H1 (cell line): ENCODE data around the gene ALDOA. TPM values are rescaled to one million over a fixed set of nuclear protein-coding genes. Genes with fewer than 3 reads are reported as not detected.
A peak's percentile ranks its signal among the peaks of the same experiment; 100 is the strongest.

Experiments
- CTCF ChIA-PET: fragments of 300-600 bp; sonication (Branson Sonifier 250); formaldehyde crosslinking; loops from one replicate; lab custom pipeline; 2021; ENCODE audit not compliant: partially characterized antibody; lab: Charles Lee
- POLR2A ChIA-PET: fragments of 300-600 bp; sonication (Branson Sonifier 250); formaldehyde crosslinking; loops from one replicate; lab custom pipeline; 2021; ENCODE audit warnings: inconsistent platforms; ENCODE audit not compliant: partially characterized antibody; lab: Charles Lee
- DNase-seq, 2 experiments: peaks; one replicate each; pipeline versions ENCODE4 v3.0.0 to v3.0.0-alpha.2; 2010 to 2022; ENCODE audit warnings: low spot score in 2 of 2, low read depth in 1 of 2, mixed read lengths in 1 of 2
- FAIRE-seq: peaks from 2 replicates; lab custom pipeline; 2011; peaks lifted over from hg19 to GRCh38; lab: Jason Lieb, UNC
- H2AFZ ChIP-seq: 2 replicates; pipeline ENCODE4 v1.8.1; 2012; ENCODE audit warnings: low read length, inconsistent platforms
- H2AK5ac ChIP-seq: 2 replicates; pipeline ENCODE4 v1.6.1; 2013; ENCODE audit warnings: low read depth, low read length
- H2BK120ac ChIP-seq: replicated peaks from 2 replicates; pipeline ENCODE3; 2013; ENCODE audit warnings: low read depth, low read length, inconsistent platforms
- H2BK12ac ChIP-seq: 2 replicates; pipeline ENCODE4 v1.6.1; 2013; ENCODE audit warnings: low read depth, low read length
- H2BK15ac ChIP-seq: 2 replicates; pipeline ENCODE4 v1.6.1; 2013; ENCODE audit warnings: low read length
- H2BK20ac ChIP-seq: 2 replicates; pipeline ENCODE4 v1.6.1; 2013; ENCODE audit warnings: low read length
- H2BK5ac ChIP-seq: 2 replicates; pipeline ENCODE4 v1.6.1; 2013; ENCODE audit warnings: low read depth, low read length
- H3K14ac ChIP-seq: 2 replicates; pipeline ENCODE4 v1.6.1; 2013; ENCODE audit warnings: inconsistent platforms; ENCODE audit not compliant: insufficient read length
- H3K18ac ChIP-seq: 2 replicates; pipeline ENCODE4 v1.6.1; 2013; ENCODE audit warnings: low read length; ENCODE audit errors: extremely low read depth
- H3K23ac ChIP-seq: 2 replicates; pipeline ENCODE4 v1.6.1; 2013; ENCODE audit warnings: inconsistent platforms; ENCODE audit not compliant: insufficient read length
- H3K23me2 ChIP-seq: 2 replicates; pipeline ENCODE4 v1.6.1; 2013; ENCODE audit warnings: low read depth, low read length
- H3K27ac ChIP-seq: 2 replicates; pipeline ENCODE4 v1.6.1; 2011; ENCODE audit warnings: low read depth, low read length, inconsistent platforms
- H3K27me3 ChIP-seq, 4 experiments: replicated peaks in 1 of 4; 1 replicate in 1 of 4; 2 replicates in 3 of 4; pipeline versions ENCODE4 v1.6.1 to v1.8.1; 2011 to 2013; ENCODE audit warnings: low read length in 3 of 4, mild to moderate bottlenecking in 3 of 4, inconsistent platforms in 2 of 4, mixed read lengths in 2 of 4, moderate library complexity in 1 of 4; ENCODE audit not compliant: control insufficient read depth in 3 of 4, insufficient read depth in 3 of 4; ENCODE audit errors: extremely low read depth in 1 of 4
- H3K36me3 ChIP-seq, 4 experiments: 2 replicates each; pipeline versions ENCODE4 v1.6.1 to v1.8.1; 2011 to 2013; ENCODE audit warnings: mild to moderate bottlenecking in 4 of 4, low read length in 3 of 4, moderate library complexity in 2 of 4, control low read depth in 1 of 4, inconsistent platforms in 1 of 4; ENCODE audit not compliant: insufficient read depth in 4 of 4, control insufficient read depth in 2 of 4
- H3K4ac ChIP-seq: replicated peaks from 2 replicates; pipeline ENCODE3; 2013; ENCODE audit warnings: low read length, low read depth, mixed read lengths, inconsistent platforms; ENCODE audit not compliant: insufficient read length
- H3K4me1 ChIP-seq, 4 experiments: replicated peaks in 1 of 4; 1 replicate in 1 of 4; 2 replicates in 3 of 4; pipeline versions ENCODE4 v1.6.1 to v1.8.1; 2011 to 2013; ENCODE audit warnings: low read length in 3 of 4, inconsistent platforms in 2 of 4, mixed read lengths in 1 of 4; ENCODE audit not compliant: insufficient read depth in 4 of 4, control insufficient read depth in 3 of 4
- H3K4me2 ChIP-seq, 2 experiments: 2 replicates each; pipeline versions ENCODE4 v1.6.1 to v1.8.1; 2011 to 2013; ENCODE audit warnings: low read depth in 2 of 2, low read length in 2 of 2, control low read depth in 1 of 2, inconsistent platforms in 1 of 2, mild to moderate bottlenecking in 1 of 2; ENCODE audit not compliant: insufficient read depth in 1 of 2
- H3K4me3 ChIP-seq, 4 experiments: fragments of 200-600, 300-600 bp in 1 of 4; sonication (generic), shearing (Covaris generic), sonication (Bioruptor Twin) in 1 of 4; 2 replicates each; pipeline versions ENCODE4 v1.5.1 to v1.8.1; 2011 to 2016; ENCODE audit warnings: low read length in 4 of 4, low read depth in 3 of 4, control low read depth in 2 of 4, inconsistent platforms in 2 of 4, mild to moderate bottlenecking in 2 of 4, mixed read lengths in 1 of 4, moderate library complexity in 1 of 4; ENCODE audit not compliant: insufficient read depth in 2 of 4; ENCODE audit errors: extremely low read depth in 1 of 4
- H3K56ac ChIP-seq: replicated peaks from 2 replicates; pipeline ENCODE3; 2013; ENCODE audit warnings: low read depth, mild to moderate bottlenecking, mixed read lengths, low read length, inconsistent platforms; ENCODE audit not compliant: insufficient read length
- H3K79me1 ChIP-seq: 2 replicates; pipeline ENCODE4 v1.6.1; 2013; ENCODE audit warnings: low read depth, low read length, control low read depth
- H3K79me2 ChIP-seq, 2 experiments: 2 replicates each; pipeline versions ENCODE4 v1.6.1 to v1.8.1; 2012 to 2013; ENCODE audit warnings: low read length in 2 of 2, mild to moderate bottlenecking in 2 of 2, inconsistent platforms in 1 of 2; ENCODE audit not compliant: insufficient read depth in 2 of 2, control insufficient read depth in 1 of 2
- H3K9ac ChIP-seq, 4 experiments: replicated peaks in 1 of 4; 1 replicate in 1 of 4; 2 replicates in 3 of 4; pipeline versions ENCODE4 v1.6.1 to v1.8.1; 2011 to 2013; ENCODE audit warnings: low read depth in 3 of 4, low read length in 3 of 4, control low read depth in 2 of 4, mild to moderate bottlenecking in 2 of 4, moderate library complexity in 2 of 4, inconsistent platforms in 1 of 4; ENCODE audit errors: extremely low read depth in 1 of 4
- H3K9me3 ChIP-seq, 2 experiments: 2 replicates each; pipeline versions ENCODE4 v1.6.1 to v1.8.1; 2012 to 2013; ENCODE audit warnings: mild to moderate bottlenecking in 2 of 2, moderate library complexity in 2 of 2, control low read depth in 1 of 2, inconsistent platforms in 1 of 2, low read depth in 1 of 2, low read length in 1 of 2, mixed read lengths in 1 of 2; ENCODE audit not compliant: insufficient read depth in 2 of 2
- H4K20me1 ChIP-seq, 2 experiments: replicated peaks in 1 of 2; 2 replicates each; pipeline versions ENCODE3 to v1.8.1; 2011 to 2013; ENCODE audit warnings: inconsistent platforms in 2 of 2, low read length in 2 of 2, mild to moderate bottlenecking in 1 of 2; ENCODE audit not compliant: insufficient read depth in 2 of 2, control insufficient read depth in 1 of 2
- H4K5ac ChIP-seq: 2 replicates; pipeline ENCODE4 v1.6.1; 2013; ENCODE audit warnings: low read length, low read depth, mixed read lengths, inconsistent platforms; ENCODE audit not compliant: insufficient read length
- H4K8ac ChIP-seq: 2 replicates; pipeline ENCODE4 v1.8.0; 2013; ENCODE audit warnings: mild to moderate bottlenecking, moderate library complexity, low read length, inconsistent platforms; ENCODE audit not compliant: insufficient read depth; ENCODE audit errors: extremely low read depth
- H4K91ac ChIP-seq: replicated peaks from 2 replicates; pipeline ENCODE3; 2013; ENCODE audit warnings: low read length, mixed read lengths, inconsistent platforms; ENCODE audit not compliant: insufficient read length
- JUN ChIP-seq: IDR thresholded peaks from 2 replicates; pipeline ENCODE4 v1.6.1; 2011; ENCODE audit warnings: low read depth, mild to moderate bottlenecking, improper control_type of control experiment, low read length
- MAFK ChIP-seq: IDR thresholded peaks from 2 replicates; pipeline ENCODE4 v1.6.1; 2012; ENCODE audit warnings: low read depth, mild to moderate bottlenecking, improper control_type of control experiment, low read length
- RAD21 ChIP-seq, 2 experiments: IDR thresholded peaks in 1 of 2; conservative IDR thresholded peaks in 1 of 2; 2 replicates each; pipeline ENCODE4 v1.6.1; 2011; ENCODE audit warnings: low read depth in 2 of 2, low read length in 2 of 2, improper control_type of control experiment in 1 of 2, inconsistent platforms in 1 of 2, mild to moderate bottlenecking in 1 of 2, moderate library complexity in 1 of 2
- RNF2 ChIP-seq: fragments of 200-900, 300-1000 bp; sonication (generic); IDR thresholded peaks from 2 replicates; pipeline ENCODE4 v1.7.1; 2016; ENCODE audit warnings: borderline replicate concordance, low read depth, mild to moderate bottlenecking, antibody characterized with exemption, low read length; ENCODE audit not compliant: poor library complexity, severe bottlenecking; ENCODE audit errors: missing control alignments
- TBP ChIP-seq: IDR thresholded peaks from 2 replicates; pipeline ENCODE4 v1.6.1; 2011; ENCODE audit warnings: low read depth, low read length, improper control_type of control experiment
- WGBS, 2 experiments: shearing (Covaris generic) in 1 of 2; methylation state at CpG; one replicate each; pipeline versions ENCODE4 v1.1.6 to v1.1.7; 2013 to 2015; ENCODE audit warnings: low lambda C conversion rate in 2 of 2, mixed read lengths in 2 of 2, inconsistent platforms in 1 of 2, low coverage in 1 of 2, missing lambda C conversion rate in 1 of 2; ENCODE audit not compliant: insufficient replicate concordance in 2 of 2, insufficient coverage in 1 of 2, insufficient read length in 1 of 2; ENCODE audit errors: extremely low coverage in 1 of 2, missing lambda C conversion rate in 1 of 2; 5-methylcytosine and 5-hydroxymethylcytosine counted together
- polyA plus RNA-seq, 7 experiments: library from polyadenylated mRNA; depleted of rRNA in 3 of 7; stranded (reverse) in 5 of 7; unstranded in 2 of 7; fragments of >200 nt in 5 of 7; fragments of 200-250 nt in 2 of 7; gene quantifications; 1 replicate in 5 of 7; 2 replicates in 1 of 7; 4 replicates in 1 of 7; pipeline versions ENCODE4 v1.2.1 to v1.2.3, GENCODE V29; 2011 to 2013; ENCODE audit warnings: missing spikeins in 2 of 7, mixed read lengths in 2 of 7
- total RNA-seq: library from RNA; stranded (reverse); fragmentation: NEBNext Ultra II Directional; extraction: Animal tissue kit (Norgen Biotek cat#: 25700); gene quantifications from 2 replicates; pipeline ENCODE4 v1.2.1, GENCODE V29; 2021
- TF ChIP-seq, protein P1 (sequence below), 3 experiments: IDR thresholded peaks; 1 replicate in 2 of 3; 2 replicates in 1 of 3; pipeline versions ENCODE4 v1.5.1 to v1.6.1; 2011; ENCODE audit warnings: low read length in 3 of 3, mild to moderate bottlenecking in 3 of 3, inconsistent platforms in 2 of 3, low read depth in 1 of 3, moderate library complexity in 1 of 3; ENCODE audit not compliant: insufficient read depth in 1 of 3; ENCODE audit errors: control extremely low read depth in 1 of 3

The ALDOA gene
- total and polyA plus RNA-seq, 2 of the 8 experiments (the other 6 are each of a cell fraction or from before 2014, with no cell fraction given), result 1,072 to 1,083 TPM

DNA sequence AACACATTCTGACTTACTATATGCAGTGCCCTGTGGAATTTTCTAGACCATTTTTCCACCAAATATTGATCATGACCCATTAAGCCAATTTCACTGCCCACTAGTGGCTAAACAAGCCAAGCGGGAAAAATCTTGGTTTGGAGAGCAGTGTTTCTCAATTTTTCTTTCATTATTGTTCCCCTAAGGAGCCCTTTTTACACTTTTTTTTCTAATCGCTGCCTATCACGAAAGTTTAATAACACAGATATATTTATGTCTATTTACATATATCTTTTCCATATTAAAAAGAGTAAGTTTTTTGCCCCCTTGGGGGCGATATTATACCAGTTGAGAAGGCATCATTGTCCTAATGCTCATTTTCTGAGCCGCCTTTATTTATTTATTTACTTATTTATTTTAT, 23.7 kb upstream of the ALDOA start:
- FAIRE-seq, result no peak

More for the DNA sequence above, 23.7 kb upstream of the ALDOA start:
- H3K4me3 ChIP-seq, result no peak overlapping the region
- H4K91ac ChIP-seq, result no peak overlapping the region
- no peak overlapping the region for H2AK5ac ChIP-seq
- H3K4me1 ChIP-seq, result no peaks in the 10 kb centered on the region
- H2AFZ ChIP-seq, result no peak overlapping the region
- peaks cover 0 to 6% (median 1%) of the 10 kb centered on the region in 4 experiments; a peak in 3 of 7 replicates for H3K27me3 ChIP-seq
- H3K9ac ChIP-seq, result no peak overlapping the region
- H3K36me3 ChIP-seq, result no peaks in the 10 kb centered on the region
- no peak overlapping the region for H2BK120ac ChIP-seq
- no peak overlapping the region for H3K14ac ChIP-seq
- no peak overlapping the region for H3K27ac ChIP-seq
- no peak for DNase-seq
- H4K5ac ChIP-seq, result no peak overlapping the region
- no peak overlapping the region for H4K8ac ChIP-seq
- ChIA-PET CTCF (interaction anchor here (0.5 to 3.7 kb wide), 12 partner anchors 10 to 193 kb away, joined by 3 to 25 read pairs (median 3); partner anchors contain the start of genes TBX6 and TLCD3B), POLR2A (no interaction called here)
- H3K4me2 ChIP-seq, result no peak overlapping the region
- H3K23ac ChIP-seq, result no peak overlapping the region
- no peak overlapping the region for H2BK12ac ChIP-seq
- peaks cover 3% of the 10 kb centered on the region; the same call in 1 of the 2 replicates for H3K79me1 ChIP-seq
- 49% methylated on average over 5 of the region's 5 CpGs; no CpG with 5 or more reads in 1 of the 2 experiments for WGBS, 2 experiments
- peaks cover 0 to 5% of the 10 kb centered on the region in 2 experiments for H4K20me1 ChIP-seq
- no peak overlapping the region for H2BK15ac ChIP-seq
- no peak overlapping the region for H3K18ac ChIP-seq
- no peak overlapping the region for H2BK5ac ChIP-seq
- no peaks in the 10 kb centered on the region for H3K9me3 ChIP-seq
- H3K23me2 ChIP-seq, result peaks cover 6% of the 10 kb centered on the region; the same call in 1 of the 2 replicates
- no peaks in the 10 kb centered on the region for H3K79me2 ChIP-seq
- no peak overlapping the region for H2BK20ac ChIP-seq
- TF ChIP-seq RNF2 (no peak), TBP (no peak), MAFK (no peak), JUN (no peak), RAD21 (IDR thresholded peaks at IDR 0.05 in 1 of 2, conservative IDR thresholded peaks at IDR 0.05 in 1 of 2; ENCODE audit: low read depth in 2 of 2, low read length in 2 of 2) (peak; percentile 10 to 36; a peak in 2 of 4 replicates)
- TF ChIP-seq, protein P1, sequence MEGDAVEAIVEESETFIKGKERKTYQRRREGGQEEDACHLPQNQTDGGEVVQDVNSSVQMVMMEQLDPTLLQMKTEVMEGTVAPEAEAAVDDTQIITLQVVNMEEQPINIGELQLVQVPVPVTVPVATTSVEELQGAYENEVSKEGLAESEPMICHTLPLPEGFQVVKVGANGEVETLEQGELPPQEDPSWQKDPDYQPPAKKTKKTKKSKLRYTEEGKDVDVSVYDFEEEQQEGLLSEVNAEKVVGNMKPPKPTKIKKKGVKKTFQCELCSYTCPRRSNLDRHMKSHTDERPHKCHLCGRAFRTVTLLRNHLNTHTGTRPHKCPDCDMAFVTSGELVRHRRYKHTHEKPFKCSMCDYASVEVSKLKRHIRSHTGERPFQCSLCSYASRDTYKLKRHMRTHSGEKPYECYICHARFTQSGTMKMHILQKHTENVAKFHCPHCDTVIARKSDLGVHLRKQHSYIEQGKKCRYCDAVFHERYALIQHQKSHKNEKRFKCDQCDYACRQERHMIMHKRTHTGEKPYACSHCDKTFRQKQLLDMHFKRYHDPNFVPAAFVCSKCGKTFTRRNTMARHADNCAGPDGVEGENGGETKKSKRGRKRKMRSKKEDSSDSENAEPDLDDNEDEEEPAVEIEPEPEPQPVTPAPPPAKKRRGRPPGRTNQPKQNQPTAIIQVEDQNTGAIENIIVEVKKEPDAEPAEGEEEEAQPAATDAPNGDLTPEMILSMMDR (IDR thresholded peaks at IDR 0.05; ENCODE audit: control extremely low read depth in 1 of 3, insufficient read depth in 1 of 3, low read depth in 1 of 3, low read length in 3 of 3), result peak in 2 of 3 experiments; percentile 1 to 41; a peak in 2 of 4 replicates
- H3K4ac ChIP-seq, result no peak overlapping the region
- H3K56ac ChIP-seq, result no peak overlapping the region
